ENCODE data around the gene GAL3ST3.

- TF ChIP-seq, protein P1, sequence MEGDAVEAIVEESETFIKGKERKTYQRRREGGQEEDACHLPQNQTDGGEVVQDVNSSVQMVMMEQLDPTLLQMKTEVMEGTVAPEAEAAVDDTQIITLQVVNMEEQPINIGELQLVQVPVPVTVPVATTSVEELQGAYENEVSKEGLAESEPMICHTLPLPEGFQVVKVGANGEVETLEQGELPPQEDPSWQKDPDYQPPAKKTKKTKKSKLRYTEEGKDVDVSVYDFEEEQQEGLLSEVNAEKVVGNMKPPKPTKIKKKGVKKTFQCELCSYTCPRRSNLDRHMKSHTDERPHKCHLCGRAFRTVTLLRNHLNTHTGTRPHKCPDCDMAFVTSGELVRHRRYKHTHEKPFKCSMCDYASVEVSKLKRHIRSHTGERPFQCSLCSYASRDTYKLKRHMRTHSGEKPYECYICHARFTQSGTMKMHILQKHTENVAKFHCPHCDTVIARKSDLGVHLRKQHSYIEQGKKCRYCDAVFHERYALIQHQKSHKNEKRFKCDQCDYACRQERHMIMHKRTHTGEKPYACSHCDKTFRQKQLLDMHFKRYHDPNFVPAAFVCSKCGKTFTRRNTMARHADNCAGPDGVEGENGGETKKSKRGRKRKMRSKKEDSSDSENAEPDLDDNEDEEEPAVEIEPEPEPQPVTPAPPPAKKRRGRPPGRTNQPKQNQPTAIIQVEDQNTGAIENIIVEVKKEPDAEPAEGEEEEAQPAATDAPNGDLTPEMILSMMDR (IDR thresholded peaks at IDR 0.05), result no peak
- no peak for TF ChIP-seq POLR2A (IDR thresholded peaks at IDR 0.05)
These were observed 4.2 kb downstream of the GAL3ST3 start for GRCh38 chr11:66044757-66045156.

Data from body of pancreas (tissue), 4 donors.